Measurements from ENCODE around the gene ZNF74.

The ZNF74 gene

DNA sequence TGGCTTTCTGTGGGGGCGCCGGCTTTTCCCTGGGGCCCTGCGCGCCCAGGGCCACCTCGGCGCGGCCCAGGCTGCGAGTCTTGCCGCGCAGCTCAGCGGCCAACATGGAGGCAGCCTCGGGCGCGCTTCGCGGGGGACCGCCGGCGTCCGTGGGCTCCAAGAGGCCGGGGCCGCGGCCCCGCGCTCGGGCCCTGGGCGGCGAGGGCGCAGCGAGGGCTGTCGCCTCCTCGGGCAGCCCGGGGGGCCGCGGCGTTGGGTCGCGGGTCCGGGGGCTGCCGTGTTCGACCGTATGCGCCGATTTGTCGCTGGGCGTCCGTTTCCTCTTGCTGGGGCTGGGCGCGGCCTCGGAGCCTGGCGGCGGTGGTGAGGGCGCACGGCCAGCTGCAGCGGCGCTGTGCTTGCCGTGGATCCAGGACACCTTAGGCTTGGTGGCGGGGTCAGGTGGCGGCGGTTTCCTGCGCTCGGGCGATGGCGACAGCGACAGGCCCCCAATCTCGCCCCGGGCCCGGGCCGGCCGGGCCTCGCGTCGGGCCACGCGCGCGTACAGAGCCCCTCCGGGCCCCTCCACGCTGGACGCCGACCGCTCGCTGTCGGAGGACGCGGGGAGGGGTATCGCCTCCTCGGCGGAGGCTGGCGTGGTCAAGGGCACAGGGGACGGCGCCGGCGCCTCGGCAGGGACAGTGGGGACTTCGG is 31.8 kb downstream of the ZNF74 start:
- TF ChIP-seq, protein P1, sequence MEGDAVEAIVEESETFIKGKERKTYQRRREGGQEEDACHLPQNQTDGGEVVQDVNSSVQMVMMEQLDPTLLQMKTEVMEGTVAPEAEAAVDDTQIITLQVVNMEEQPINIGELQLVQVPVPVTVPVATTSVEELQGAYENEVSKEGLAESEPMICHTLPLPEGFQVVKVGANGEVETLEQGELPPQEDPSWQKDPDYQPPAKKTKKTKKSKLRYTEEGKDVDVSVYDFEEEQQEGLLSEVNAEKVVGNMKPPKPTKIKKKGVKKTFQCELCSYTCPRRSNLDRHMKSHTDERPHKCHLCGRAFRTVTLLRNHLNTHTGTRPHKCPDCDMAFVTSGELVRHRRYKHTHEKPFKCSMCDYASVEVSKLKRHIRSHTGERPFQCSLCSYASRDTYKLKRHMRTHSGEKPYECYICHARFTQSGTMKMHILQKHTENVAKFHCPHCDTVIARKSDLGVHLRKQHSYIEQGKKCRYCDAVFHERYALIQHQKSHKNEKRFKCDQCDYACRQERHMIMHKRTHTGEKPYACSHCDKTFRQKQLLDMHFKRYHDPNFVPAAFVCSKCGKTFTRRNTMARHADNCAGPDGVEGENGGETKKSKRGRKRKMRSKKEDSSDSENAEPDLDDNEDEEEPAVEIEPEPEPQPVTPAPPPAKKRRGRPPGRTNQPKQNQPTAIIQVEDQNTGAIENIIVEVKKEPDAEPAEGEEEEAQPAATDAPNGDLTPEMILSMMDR (IDR thresholded peaks at IDR 0.05), result no peak
- no peak for TF ChIP-seq ZFX (IDR thresholded peaks at IDR 0.05; ENCODE audit: borderline replicate concordance)
- H3K27ac ChIP-seq, result no peak overlapping the region

DNA sequence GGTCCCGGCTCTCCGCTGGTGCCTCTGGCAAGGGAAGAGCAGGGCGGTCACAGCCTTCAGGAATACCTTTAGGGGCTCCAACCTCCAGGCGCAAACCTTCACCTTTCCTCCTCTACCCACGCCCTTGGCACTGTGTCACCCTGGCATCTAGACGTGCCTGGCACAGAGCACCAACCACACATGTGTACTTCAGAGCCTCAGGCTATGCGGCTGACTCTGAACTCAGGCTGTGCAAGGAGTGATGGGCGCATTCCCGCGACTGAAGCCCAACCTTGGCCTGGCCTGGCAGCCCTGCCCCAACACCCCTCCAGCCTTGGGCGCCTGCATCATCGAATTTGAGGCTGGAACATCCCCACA is 32.3 kb downstream of the ZNF74 start:
- TF ChIP-seq, protein P1 (IDR thresholded peaks at IDR 0.05), result no peak
- no peak for TF ChIP-seq ZFX (IDR thresholded peaks at IDR 0.05; ENCODE audit: borderline replicate concordance)
- H3K27ac ChIP-seq, result no peak overlapping the region

DNA sequence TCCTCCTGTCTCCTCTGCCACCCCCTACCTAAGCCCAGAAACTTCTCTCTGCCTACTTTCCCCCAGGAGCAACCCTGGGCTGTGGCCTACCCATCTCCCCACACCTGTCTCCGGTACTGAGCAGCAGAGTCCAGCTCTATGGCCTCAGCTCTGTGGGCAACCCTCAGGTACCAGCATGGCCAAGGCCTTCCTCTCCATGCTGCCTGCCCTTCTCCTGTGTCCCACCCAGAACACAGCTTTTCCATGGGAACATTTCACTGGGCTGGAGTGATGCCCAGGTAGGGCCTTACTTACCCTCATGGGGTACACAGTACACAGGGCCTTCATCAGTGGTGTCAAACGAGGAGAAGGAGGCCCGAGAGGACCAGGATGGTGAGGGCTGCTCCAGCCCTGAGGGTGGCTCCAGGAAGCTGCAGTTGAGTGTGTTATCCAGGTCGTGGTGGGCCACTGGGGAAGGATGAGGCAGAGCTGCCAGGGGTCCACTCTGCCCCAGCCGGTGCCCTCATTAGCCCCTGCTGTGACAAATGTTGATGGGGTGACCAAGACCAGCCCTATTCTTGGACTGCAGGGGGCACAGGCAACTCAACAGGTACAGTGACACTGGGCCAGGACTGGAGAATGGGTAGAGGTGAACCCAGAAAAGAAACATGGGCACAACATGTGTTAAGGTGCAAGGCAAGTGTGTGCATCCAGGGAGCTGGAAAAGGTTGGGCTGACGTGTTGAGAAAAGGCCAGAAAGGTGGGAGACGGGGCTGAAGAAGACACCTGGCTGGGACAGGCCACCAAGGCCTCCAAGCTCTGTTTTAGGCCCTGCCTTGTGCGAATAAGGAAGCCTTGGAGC is 33.4 kb downstream of the ZNF74 start:
- no peak overlapping the region for H3K27ac ChIP-seq
- TF ChIP-seq ZFX (IDR thresholded peaks at IDR 0.05; ENCODE audit: borderline replicate concordance), result no peak
- TF ChIP-seq, protein P1 (IDR thresholded peaks at IDR 0.05), result no peak

DNA sequence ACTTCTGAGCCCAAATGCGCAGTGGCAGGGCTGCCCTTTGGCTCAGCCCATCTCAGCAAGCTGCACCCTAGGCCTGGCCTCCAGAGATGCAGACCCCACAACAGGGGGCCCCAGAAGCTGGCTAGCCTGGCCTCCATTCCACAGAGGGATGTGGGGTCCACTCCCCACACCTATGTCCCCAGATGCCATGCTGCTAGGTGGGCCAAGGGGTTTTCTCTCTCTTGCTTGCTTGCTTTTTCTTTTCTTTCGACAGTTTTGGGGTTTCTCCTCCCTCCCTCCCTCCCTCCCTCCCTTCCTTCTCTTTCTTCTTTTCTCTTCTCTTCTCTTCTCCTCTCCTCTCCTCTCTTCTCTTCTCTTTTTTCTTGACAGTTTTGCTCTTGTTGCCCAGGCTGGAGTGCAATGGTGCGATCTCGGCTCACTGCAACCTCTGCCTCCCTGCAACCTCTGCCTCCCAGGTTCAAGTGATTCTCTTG is 34.0 kb downstream of the ZNF74 start:
- no peak for TF ChIP-seq ZFX (IDR thresholded peaks at IDR 0.05; ENCODE audit: borderline replicate concordance)
- TF ChIP-seq, protein P1 (IDR thresholded peaks at IDR 0.05), result no peak
- no peak overlapping the region for H3K27ac ChIP-seq

DNA sequence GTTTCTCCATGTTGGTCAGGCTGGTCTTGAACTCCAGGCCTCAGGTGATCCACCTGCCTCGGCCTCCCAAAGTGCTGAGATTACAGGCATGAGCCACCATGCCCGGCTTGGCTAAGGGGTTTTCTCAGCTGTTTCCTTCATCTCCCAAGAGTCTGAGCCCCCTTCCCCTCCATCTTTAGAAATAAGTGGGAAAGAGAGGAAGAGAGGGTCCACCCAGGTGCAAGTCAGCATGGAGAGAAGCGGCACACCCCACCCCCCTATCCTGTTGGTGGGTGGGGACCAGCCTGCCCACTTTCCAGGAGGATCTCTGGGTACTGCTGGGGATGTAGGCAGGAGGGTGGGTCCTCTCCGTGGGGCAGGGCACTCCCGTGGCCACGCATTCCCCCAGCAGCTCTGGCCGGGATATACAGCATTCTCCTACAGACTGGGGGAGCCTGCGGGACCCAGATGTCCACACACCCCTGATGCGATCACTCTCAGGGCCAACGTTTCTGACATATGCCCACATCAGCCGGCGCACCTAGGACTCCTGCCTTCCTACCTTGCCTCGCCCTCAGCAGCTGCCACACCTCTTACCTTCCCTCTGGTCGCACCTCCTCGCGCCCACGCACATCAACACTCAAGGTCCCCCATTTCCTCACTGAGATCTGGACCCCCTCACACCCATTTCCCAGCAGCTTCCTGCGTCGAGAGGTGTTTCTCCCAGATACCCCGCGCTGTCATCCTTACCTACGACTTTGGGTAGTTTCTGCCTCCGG is 34.7 kb downstream of the ZNF74 start:
- H3K27ac ChIP-seq, result no peak overlapping the region
- TF ChIP-seq ZFX (IDR thresholded peaks at IDR 0.05; ENCODE audit: borderline replicate concordance), result no peak
- TF ChIP-seq, protein P1 (IDR thresholded peaks at IDR 0.05), result no peak

DNA sequence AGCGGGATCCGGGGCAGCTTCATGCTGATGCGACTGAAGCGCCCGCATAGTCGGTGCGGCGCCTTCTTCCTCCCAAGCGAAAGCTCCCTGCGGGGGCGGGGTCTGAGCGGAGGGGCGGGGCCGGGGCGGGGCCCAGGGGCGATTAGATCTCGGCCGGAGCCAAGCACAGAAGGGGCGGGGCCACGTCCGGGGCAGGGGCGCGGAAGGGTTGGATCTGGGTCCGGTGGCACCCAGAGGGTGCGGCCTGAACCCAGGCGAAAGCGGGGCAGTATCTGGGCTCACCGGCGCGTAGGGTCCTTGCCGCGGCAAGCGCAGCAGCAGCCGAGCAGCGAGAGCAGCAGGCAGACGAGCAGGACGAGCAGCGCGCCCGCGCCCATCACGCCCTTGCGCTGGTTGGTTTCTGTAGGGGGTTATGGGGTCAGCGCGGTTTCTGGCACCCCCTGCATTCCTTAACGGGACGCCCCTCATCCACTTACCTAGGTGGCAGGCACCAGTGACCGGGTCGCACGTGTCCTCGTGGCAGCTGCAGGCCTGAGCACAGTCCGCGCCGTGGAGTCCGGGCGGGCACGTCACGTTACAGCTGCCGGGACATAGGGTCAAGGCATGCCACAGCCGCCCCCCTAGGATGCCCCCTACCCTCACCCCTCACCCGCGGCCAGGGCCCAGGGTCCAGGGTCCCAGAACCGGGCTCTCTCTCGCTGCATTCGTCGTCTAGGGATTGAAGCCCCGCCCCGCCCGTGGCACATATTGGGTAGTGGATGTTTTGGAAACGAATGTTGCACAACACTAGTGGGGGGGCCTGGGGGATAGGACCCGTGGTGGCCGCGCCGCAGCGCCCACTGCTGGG is 35.5 kb downstream of the ZNF74 start:
- H3K27ac ChIP-seq, result no peak overlapping the region

More for the DNA sequence above, 35.5 kb downstream of the ZNF74 start:
- TF ChIP-seq, protein P1 (IDR thresholded peaks at IDR 0.05), result no peak
- no peak for TF ChIP-seq ZFX (IDR thresholded peaks at IDR 0.05; ENCODE audit: borderline replicate concordance)

Measured in 22Rv1 (cell line).